Stimulated activated effector memory CD8-positive, alpha-beta T cell treated with anti-CD3 and anti-CD28 coated beads, Interleukin-12 subunit alpha, Interleukin-12 subunit beta, amount 100 ng/mL, for 72 hours (primary cell): ENCODE data around the gene RAPGEFL1.
"Not testable (repeated sequence)": the region's sequence is repeated elsewhere in the genome, so short reads cannot be mapped to it uniquely, and the experiment has no call there.

ENCODE experiments used
- ATAC-seq: fragments of 150-1000 bp; cut with Tn5 transposase; 2 replicates; pipeline ENCODE4 v1.10.0; 2021
- DNase-seq, 2 donors: peaks; one replicate each; pipeline ENCODE4 v3.0.0; 2021 to 2022; ENCODE audit warnings: low spot score in 2 of 2
- H3K27ac Mint-ChIP-seq: one replicate; pipeline ENCODE4 v1.8.0; 2022; ENCODE audit warnings: mild to moderate bottlenecking, mixed read lengths
- H3K36me3 Mint-ChIP-seq: one replicate; pipeline ENCODE4 v1.8.0; 2022; ENCODE audit warnings: mild to moderate bottlenecking, mixed read lengths
- H3K4me1 Mint-ChIP-seq: one replicate; pipeline ENCODE4 v1.8.0; 2022; ENCODE audit warnings: mixed read lengths
- H3K4me3 Mint-ChIP-seq: one replicate; pipeline ENCODE4 v1.8.0; 2022; ENCODE audit warnings: mild to moderate bottlenecking, mixed read lengths
- H3K9me3 Mint-ChIP-seq: one replicate; pipeline ENCODE4 v1.8.0; 2022; ENCODE audit warnings: mixed read lengths

RAPGEFL1 gene

GRCh38 chr17:40218740-40219593, 41.7 kb downstream of the RAPGEFL1 start, which contains the start of gene WIPF2:
TSS of gene WIPF2 (plus strand) at chr17:40219304. CDS start at chr17:40256460, 37,156 bp downstream.
- Mint-ChIP-seq H3K36me3 (peaks cover 29% of the 10 kb centered on the region), H3K27ac (peak within 1 kb of the TSS; percentile 99), H3K9me3 (no peaks in the 10 kb centered on the region), H3K4me1 (peaks cover 35% of the 10 kb centered on the region), H3K4me3 (peak within 1 kb of the TSS; percentile 80)
- DNase-seq: peak; percentile 90 to 99
- peak; percentile 96 for ATAC-seq

GRCh38 chr17:40219594-40220338, 42.5 kb downstream of the RAPGEFL1 start:
- Mint-ChIP-seq H3K9me3 (no peaks in the 10 kb centered on the region), H3K27ac (peak overlapping the region; percentile 99), H3K36me3 (peaks cover 37% of the 10 kb centered on the region), H3K4me1 (peaks cover 41% of the 10 kb centered on the region), H3K4me3 (peak overlapping the region; percentile 80)
- ATAC-seq: peak; percentile 36
- peak in 1 of 2 donors; percentile 70 for DNase-seq

- Mint-ChIP-seq H3K4me3 (no peak overlapping the region), H3K9me3 (no peaks in the 10 kb centered on the region), H3K27ac (no peak overlapping the region), H3K4me1 (peaks cover 38% of the 10 kb centered on the region), H3K36me3 (peaks cover 61% of the 10 kb centered on the region)
- DNase-seq (no peak), ATAC-seq (no peak)
These were observed 47.7 kb downstream of the RAPGEFL1 start for GRCh38 chr17:40224718-40225550.

GRCh38 chr17:40229146-40229545, 51.9 kb downstream of the RAPGEFL1 start:
- not testable (repeated sequence) for H3K9me3 Mint-ChIP-seq, ATAC-seq
- peaks cover 92% of the 10 kb centered on the region for H3K36me3 Mint-ChIP-seq

GRCh38 chr17:40230670-40231069, 53.4 kb downstream of the RAPGEFL1 start:
- ATAC-seq (no peak), DNase-seq (no peak)
- Mint-ChIP-seq H3K4me3 (no peak overlapping the region), H3K9me3 (no peaks in the 10 kb centered on the region), H3K36me3 (peaks cover 95% of the 10 kb centered on the region), H3K27ac (peak overlapping the region; percentile 43), H3K4me1 (peaks cover 7% of the 10 kb centered on the region)

More at GRCh38 chr17:40229146-40229545, 51.9 kb downstream of the RAPGEFL1 start:
- Mint-ChIP-seq H3K4me1 (peaks cover 22% of the 10 kb centered on the region), H3K27ac (peak overlapping the region; percentile 43)
- H3K4me3 Mint-ChIP-seq, DNase-seq: not testable (repeated sequence)

- H3K36me3 Mint-ChIP-seq: peaks cover 98% of the 10 kb centered on the region
- H3K4me1 Mint-ChIP-seq, H3K4me3 Mint-ChIP-seq, H3K9me3 Mint-ChIP-seq, DNase-seq, ATAC-seq, H3K27ac Mint-ChIP-seq: not testable (repeated sequence)
These were observed 54.7 kb downstream of the RAPGEFL1 start for GRCh38 chr17:40231928-40232327.

- Mint-ChIP-seq H3K4me1 (peaks cover 26% of the 10 kb centered on the region), H3K4me3 (no peak overlapping the region), H3K9me3 (no peaks in the 10 kb centered on the region), H3K27ac (peak overlapping the region; percentile 5), H3K36me3 (peaks cover 49% of the 10 kb centered on the region)
- DNase-seq: no peak
- no peak for ATAC-seq
These were observed 64.1 kb downstream of the RAPGEFL1 start for GRCh38 chr17:40241252-40241834.

GRCh38 chr17:40242774-40243173, 65.5 kb downstream of the RAPGEFL1 start:
- Mint-ChIP-seq H3K36me3 (peaks cover 35% of the 10 kb centered on the region), H3K4me1 (peaks cover 26% of the 10 kb centered on the region), H3K27ac (no peak overlapping the region), H3K4me3 (no peak overlapping the region), H3K9me3 (no peaks in the 10 kb centered on the region)
- DNase-seq: no peak
- no peak for ATAC-seq

GRCh38 chr17:40243761-40244160, 66.5 kb downstream of the RAPGEFL1 start:
- peaks cover 29% of the 10 kb centered on the region for H3K36me3 Mint-ChIP-seq
- H3K4me1 Mint-ChIP-seq: peaks cover 26% of the 10 kb centered on the region
- peak overlapping the region; percentile 26 for H3K27ac Mint-ChIP-seq
- no peak for DNase-seq
- no peaks in the 10 kb centered on the region for H3K9me3 Mint-ChIP-seq
- H3K4me3 Mint-ChIP-seq: no peak overlapping the region
- ATAC-seq: no peak

- ATAC-seq (no peak), DNase-seq (no peak)
- Mint-ChIP-seq H3K9me3 (no peaks in the 10 kb centered on the region), H3K4me1 (peaks cover 26% of the 10 kb centered on the region), H3K27ac (peak overlapping the region; percentile 26), H3K36me3 (peaks cover 29% of the 10 kb centered on the region), H3K4me3 (no peak overlapping the region)
These were observed 67.0 kb downstream of the RAPGEFL1 start for GRCh38 chr17:40244255-40244654.
